Measurements from ENCODE around the gene ZFX. TPM values are rescaled to one million over a fixed set of nuclear protein-coding genes. Genes with fewer than 3 reads are reported as not detected.

Gene ZFX
- total RNA-seq, 1 donor, result 129 TPM

GRCh38 chrX:24203072-24203808 is 53.7 kb downstream of the ZFX start:
- H3K9me3 ChIP-seq (ENCODE audit: low read depth, low read length), result no peaks in the 10 kb centered on the region
- peaks cover 5% of the 10 kb centered on the region for H3K4me1 ChIP-seq (ENCODE audit: insufficient read depth, low read length)
- no peak overlapping the region for H3K4me3 ChIP-seq (ENCODE audit: low read length)
- H3K27me3 ChIP-seq (ENCODE audit: insufficient read depth, low read length), result no peaks in the 10 kb centered on the region

GRCh38 chrX:24204331-24204730 is 54.8 kb downstream of the ZFX start:
- no peaks in the 10 kb centered on the region for H3K9me3 ChIP-seq (ENCODE audit: low read depth, low read length)
- H3K4me1 ChIP-seq (ENCODE audit: insufficient read depth, low read length), result peaks cover 5% of the 10 kb centered on the region
- H3K4me3 ChIP-seq (ENCODE audit: low read length), result no peak overlapping the region
- no peaks in the 10 kb centered on the region for H3K27me3 ChIP-seq (ENCODE audit: insufficient read depth, low read length)

GRCh38 chrX:24204958-24205357 is 55.4 kb downstream of the ZFX start:
- Histone ChIP-seq H3K27me3 (ENCODE audit: insufficient read depth, low read length) (no peaks in the 10 kb centered on the region), H3K4me1 (ENCODE audit: insufficient read depth, low read length) (peaks cover 5% of the 10 kb centered on the region), H3K9me3 (ENCODE audit: low read depth, low read length) (no peaks in the 10 kb centered on the region), H3K4me3 (ENCODE audit: low read length) (no peak overlapping the region)

GRCh38 chrX:24207826-24208225 is 58.3 kb downstream of the ZFX start:
- H3K27me3 ChIP-seq (ENCODE audit: insufficient read depth, low read length), result no peaks in the 10 kb centered on the region
- no peaks in the 10 kb centered on the region for H3K9me3 ChIP-seq (ENCODE audit: low read depth, low read length)
- peaks cover 5% of the 10 kb centered on the region for H3K4me1 ChIP-seq (ENCODE audit: insufficient read depth, low read length)
- no peak overlapping the region for H3K4me3 ChIP-seq (ENCODE audit: low read length)

- H3K27me3 ChIP-seq (ENCODE audit: insufficient read depth, low read length), result no peaks in the 10 kb centered on the region
- peaks cover 5% of the 10 kb centered on the region for H3K4me1 ChIP-seq (ENCODE audit: insufficient read depth, low read length)
- no peaks in the 10 kb centered on the region for H3K9me3 ChIP-seq (ENCODE audit: low read depth, low read length)
- no peak overlapping the region for H3K4me3 ChIP-seq (ENCODE audit: low read length)
Observed at GRCh38 chrX:24208496-24209240, 59.1 kb downstream of the ZFX start.

GRCh38 chrX:24210190-24210589 is 60.7 kb downstream of the ZFX start:
- Histone ChIP-seq H3K4me1 (ENCODE audit: insufficient read depth, low read length) (no peaks in the 10 kb centered on the region), H3K9me3 (ENCODE audit: low read depth, low read length) (no peaks in the 10 kb centered on the region), H3K27me3 (ENCODE audit: insufficient read depth, low read length) (no peaks in the 10 kb centered on the region), H3K4me3 (ENCODE audit: low read length) (no peak overlapping the region)

GRCh38 chrX:24214568-24214967 is 65.0 kb downstream of the ZFX start:
- Histone ChIP-seq H3K27me3 (ENCODE audit: insufficient read depth, low read length) (no peaks in the 10 kb centered on the region), H3K4me3 (ENCODE audit: low read length) (no peak overlapping the region), H3K4me1 (ENCODE audit: insufficient read depth, low read length) (no peaks in the 10 kb centered on the region), H3K9me3 (ENCODE audit: low read depth, low read length) (no peaks in the 10 kb centered on the region)

- Histone ChIP-seq H3K4me3 (ENCODE audit: low read length) (no peak overlapping the region), H3K4me1 (ENCODE audit: insufficient read depth, low read length) (no peaks in the 10 kb centered on the region), H3K27me3 (ENCODE audit: insufficient read depth, low read length) (no peaks in the 10 kb centered on the region), H3K9me3 (ENCODE audit: low read depth, low read length) (no peaks in the 10 kb centered on the region)
Observed at GRCh38 chrX:24215272-24215671, 65.7 kb downstream of the ZFX start.

- Histone ChIP-seq H3K27me3 (ENCODE audit: insufficient read depth, low read length) (no peaks in the 10 kb centered on the region), H3K9me3 (ENCODE audit: low read depth, low read length) (no peaks in the 10 kb centered on the region), H3K4me3 (ENCODE audit: low read length) (no peak overlapping the region), H3K4me1 (ENCODE audit: insufficient read depth, low read length) (no peaks in the 10 kb centered on the region)
Observed at GRCh38 chrX:24216037-24216436, 66.5 kb downstream of the ZFX start.

- no peaks in the 10 kb centered on the region for H3K9me3 ChIP-seq (ENCODE audit: low read depth, low read length)
- no peaks in the 10 kb centered on the region for H3K4me1 ChIP-seq (ENCODE audit: insufficient read depth, low read length)
- H3K27me3 ChIP-seq (ENCODE audit: insufficient read depth, low read length), result no peaks in the 10 kb centered on the region
- H3K4me3 ChIP-seq (ENCODE audit: low read length), result no peak overlapping the region
Observed at GRCh38 chrX:24216827-24217226, 67.3 kb downstream of the ZFX start.

- Histone ChIP-seq H3K4me3 (ENCODE audit: low read length) (no peak overlapping the region), H3K4me1 (ENCODE audit: insufficient read depth, low read length) (no peaks in the 10 kb centered on the region), H3K9me3 (ENCODE audit: low read depth, low read length) (no peaks in the 10 kb centered on the region), H3K27me3 (ENCODE audit: insufficient read depth, low read length) (no peaks in the 10 kb centered on the region)
Observed at GRCh38 chrX:24219320-24219719, 69.8 kb downstream of the ZFX start.

- Histone ChIP-seq H3K4me3 (ENCODE audit: low read length) (no peak overlapping the region), H3K27me3 (ENCODE audit: insufficient read depth, low read length) (no peaks in the 10 kb centered on the region), H3K4me1 (ENCODE audit: insufficient read depth, low read length) (no peaks in the 10 kb centered on the region), H3K9me3 (ENCODE audit: low read depth, low read length) (no peaks in the 10 kb centered on the region)
Observed at GRCh38 chrX:24221872-24222271, 72.3 kb downstream of the ZFX start.

GRCh38 chrX:24225265-24225664 is 75.7 kb downstream of the ZFX start:
- Histone ChIP-seq H3K27me3 (ENCODE audit: insufficient read depth, low read length) (no peaks in the 10 kb centered on the region), H3K4me3 (ENCODE audit: low read length) (no peak overlapping the region), H3K9me3 (ENCODE audit: low read depth, low read length) (no peaks in the 10 kb centered on the region), H3K4me1 (ENCODE audit: insufficient read depth, low read length) (no peaks in the 10 kb centered on the region)

- H3K9me3 ChIP-seq (ENCODE audit: low read depth, low read length), result no peaks in the 10 kb centered on the region
- no peaks in the 10 kb centered on the region for H3K4me1 ChIP-seq (ENCODE audit: insufficient read depth, low read length)
- no peak overlapping the region for H3K4me3 ChIP-seq (ENCODE audit: low read length)
- no peaks in the 10 kb centered on the region for H3K27me3 ChIP-seq (ENCODE audit: insufficient read depth, low read length)
Observed at GRCh38 chrX:24226176-24226575, 76.6 kb downstream of the ZFX start.

- Histone ChIP-seq H3K4me3 (ENCODE audit: low read length) (no peak overlapping the region), H3K4me1 (ENCODE audit: insufficient read depth, low read length) (no peaks in the 10 kb centered on the region), H3K9me3 (ENCODE audit: low read depth, low read length) (no peaks in the 10 kb centered on the region), H3K27me3 (ENCODE audit: insufficient read depth, low read length) (no peaks in the 10 kb centered on the region)
Observed at GRCh38 chrX:24228596-24228995, 79.1 kb downstream of the ZFX start.

- no peaks in the 10 kb centered on the region for H3K27me3 ChIP-seq (ENCODE audit: insufficient read depth, low read length)
- H3K9me3 ChIP-seq (ENCODE audit: low read depth, low read length), result no peaks in the 10 kb centered on the region
- H3K4me3 ChIP-seq (ENCODE audit: low read length), result no peak overlapping the region
- H3K4me1 ChIP-seq (ENCODE audit: insufficient read depth, low read length), result no peaks in the 10 kb centered on the region
Observed at GRCh38 chrX:24229400-24229879, 79.9 kb downstream of the ZFX start.

Data from mononuclear cell (primary cell).